HEK293 (cell line): ENCODE measurements around the gene NOL4L.

Experiments
- CTCF ChIA-PET: fragments of 350-600 bp; formaldehyde crosslinking; extraction: SDS; loops from one replicate; lab custom pipeline; 2021; ENCODE audit warnings: antibody characterized with exemption; lab: Yijun Ruan, JAX
- POLR2A ChIA-PET: fragments of 300-600 bp; formaldehyde crosslinking; extraction: SDS; loops from one replicate; lab custom pipeline; 2020; ENCODE audit warnings: antibody characterized with exemption, inconsistent platforms; lab: Yijun Ruan, JAX
- H3K27ac ChIP-seq: fragments of 200-500 bp; sonication (Bioruptor generic); 2 replicates; pipeline ENCODE4 v1.5.1; 2014; ENCODE audit warnings: low read depth, low read length, control low read depth, inconsistent platforms; ENCODE audit errors: extremely low read depth
- H3K36me3 ChIP-seq, 2 experiments: fragments of 200-500 bp in 1 of 2; sonication (Bioruptor generic) in 1 of 2; 1 replicate in 1 of 2; 2 replicates in 1 of 2; pipeline ENCODE4 v1.5.1; 2014 to 2017; ENCODE audit warnings: inconsistent platforms in 2 of 2, low read length in 2 of 2; ENCODE audit not compliant: control insufficient read depth in 2 of 2, insufficient read depth in 1 of 2
- H3K4me1 ChIP-seq: fragments of 200-500 bp; sonication (Bioruptor generic); 2 replicates; pipeline ENCODE4 v1.5.1; 2014; ENCODE audit warnings: mild to moderate bottlenecking, low read length, inconsistent platforms; ENCODE audit not compliant: control insufficient read depth, insufficient read depth
- H3K4me3 ChIP-seq: 2 replicates; pipeline ENCODE4 v1.5.1; 2011; ENCODE audit warnings: low read depth, mild to moderate bottlenecking, control low read depth, low read length, moderate library complexity
- H3K9me3 ChIP-seq: fragments of 200-500 bp; sonication (Bioruptor generic); 2 replicates; pipeline ENCODE4 v1.5.1; 2014; ENCODE audit warnings: low read depth, low read length, inconsistent platforms; ENCODE audit not compliant: control insufficient read depth, insufficient read depth
- HOXD13 ChIP-seq: sonication (generic); formaldehyde crosslinking; IDR thresholded peaks from 2 replicates; pipeline ENCODE4 v1.8.0; 2022; ENCODE audit warnings: missing genetic modification reagents, borderline replicate concordance
- REPIN1 ChIP-seq: fragments of 450-650 bp; formaldehyde crosslinking; IDR thresholded peaks from 2 replicates; pipeline ENCODE4 v1.5.1; 2017; ENCODE audit warnings: missing biosample characterization, missing genetic modification characterization, low read depth
- TRIM28 ChIP-seq: IDR thresholded peaks from 2 replicates; pipeline ENCODE4 v1.6.1; 2011; ENCODE audit warnings: low read length, control low read depth, borderline replicate concordance
- ZNF10 ChIP-seq: fragments of 450-650 bp; formaldehyde crosslinking; IDR thresholded peaks from 2 replicates; pipeline ENCODE4 v1.5.1; 2017; ENCODE audit warnings: missing biosample characterization, missing genetic modification characterization
- ZNF174 ChIP-seq: fragments of 450-650 bp; formaldehyde crosslinking; IDR thresholded peaks from 2 replicates; pipeline ENCODE4 v1.5.0; 2017; ENCODE audit warnings: missing biosample characterization, mild to moderate bottlenecking, missing genetic modification characterization
- ZNF184 ChIP-seq: fragments of 450-650 bp; IDR thresholded peaks from 2 replicates; pipeline ENCODE4 v1.5.1; 2018; ENCODE audit warnings: missing biosample characterization, mild to moderate bottlenecking, missing genetic modification characterization
- ZNF302 ChIP-seq: fragments of 450-650 bp; formaldehyde crosslinking; IDR thresholded peaks from 2 replicates; pipeline ENCODE4 v1.5.1; 2016; ENCODE audit warnings: missing biosample characterization, missing genetic modification characterization, low read depth
- ZNF366 ChIP-seq: fragments of 450-650 bp; formaldehyde crosslinking; conservative IDR thresholded peaks from 2 replicates; pipeline ENCODE4 v1.5.1; 2016; ENCODE audit warnings: missing biosample characterization, missing genetic modification characterization
- ZNF629 ChIP-seq: fragments of 450-650 bp; formaldehyde crosslinking; IDR thresholded peaks from 2 replicates; pipeline ENCODE4 v1.5.1; 2017; ENCODE audit warnings: missing biosample characterization, missing genetic modification characterization
- ZNF658 ChIP-seq: fragments of 450-650 bp; formaldehyde crosslinking; IDR thresholded peaks from 2 replicates; pipeline ENCODE4; 2016; ENCODE audit warnings: missing biosample characterization, missing genetic modification characterization
- ZNF664 ChIP-seq: fragments of 450-650 bp; formaldehyde crosslinking; IDR thresholded peaks from 2 replicates; pipeline ENCODE4 v1.5.1; 2016; ENCODE audit warnings: missing biosample characterization, missing genetic modification characterization
- TF ChIP-seq, protein P1 (sequence below): fragments of 450-650 bp; formaldehyde crosslinking; IDR thresholded peaks from 2 replicates; pipeline ENCODE4 v1.5.1; 2017; ENCODE audit warnings: missing biosample characterization, missing genetic modification characterization
- TF ChIP-seq, protein P2 (sequence below): fragments of 450-650 bp; formaldehyde crosslinking; IDR thresholded peaks from 2 replicates; pipeline ENCODE4 v1.5.1; 2017; ENCODE audit warnings: missing biosample characterization, missing genetic modification characterization
- TF ChIP-seq, protein P3 (sequence below): fragments of 450-650 bp; formaldehyde crosslinking; IDR thresholded peaks from 2 replicates; pipeline ENCODE4 v1.5.1; 2016; ENCODE audit warnings: missing biosample characterization, missing genetic modification characterization, borderline replicate concordance
- TF ChIP-seq, protein P4 (sequence below): fragments of 450-650 bp; formaldehyde crosslinking; IDR thresholded peaks from 2 replicates; pipeline ENCODE4 v1.5.1; 2016; ENCODE audit warnings: missing biosample characterization, missing genetic modification characterization, low read depth

NOL4L gene

GRCh38 chr20:32477594-32478512 is 107.3 kb downstream of the NOL4L start:
- H3K4me1 ChIP-seq = peaks cover 15% of the 10 kb centered on the region
- ChIA-PET CTCF (interaction anchor here (1.0 kb wide), 1 partner anchor 175 kb away, joined by 4 read pairs; no protein-coding TSS in a partner anchor), POLR2A (interaction anchor here (0.6 kb wide), 1 partner anchor 386 kb away, joined by 3 read pairs; no protein-coding TSS in a partner anchor)
- H3K36me3 ChIP-seq = peaks cover 0 to 7% of the 10 kb centered on the region in 2 experiments; a peak in 1 of 3 replicates
- H3K27ac ChIP-seq = no peak overlapping the region
- no peak overlapping the region for H3K4me3 ChIP-seq
- TF ChIP-seq ZNF174 (tag by site-specific recombination) (no peak), ZNF664 (tag by site-specific recombination) (peak; percentile 99), TRIM28 (no peak), ZNF366 (tag by site-specific recombination) (no peak), ZNF629 (no peak), ZNF10 (peak; percentile 89), ZNF302 (tag by site-specific recombination) (no peak), ZNF658 (no peak), ZNF184 (tag by site-specific recombination) (no peak), REPIN1 (tag by site-specific recombination) (no peak), HOXD13 (no peak)
- TF ChIP-seq, protein P1, sequence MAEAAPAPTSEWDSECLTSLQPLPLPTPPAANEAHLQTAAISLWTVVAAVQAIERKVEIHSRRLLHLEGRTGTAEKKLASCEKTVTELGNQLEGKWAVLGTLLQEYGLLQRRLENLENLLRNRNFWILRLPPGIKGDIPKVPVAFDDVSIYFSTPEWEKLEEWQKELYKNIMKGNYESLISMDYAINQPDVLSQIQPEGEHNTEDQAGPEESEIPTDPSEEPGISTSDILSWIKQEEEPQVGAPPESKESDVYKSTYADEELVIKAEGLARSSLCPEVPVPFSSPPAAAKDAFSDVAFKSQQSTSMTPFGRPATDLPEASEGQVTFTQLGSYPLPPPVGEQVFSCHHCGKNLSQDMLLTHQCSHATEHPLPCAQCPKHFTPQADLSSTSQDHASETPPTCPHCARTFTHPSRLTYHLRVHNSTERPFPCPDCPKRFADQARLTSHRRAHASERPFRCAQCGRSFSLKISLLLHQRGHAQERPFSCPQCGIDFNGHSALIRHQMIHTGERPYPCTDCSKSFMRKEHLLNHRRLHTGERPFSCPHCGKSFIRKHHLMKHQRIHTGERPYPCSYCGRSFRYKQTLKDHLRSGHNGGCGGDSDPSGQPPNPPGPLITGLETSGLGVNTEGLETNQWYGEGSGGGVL = peak; percentile 25; the same call in 1 of the 2 replicates
- TF ChIP-seq, protein P2, sequence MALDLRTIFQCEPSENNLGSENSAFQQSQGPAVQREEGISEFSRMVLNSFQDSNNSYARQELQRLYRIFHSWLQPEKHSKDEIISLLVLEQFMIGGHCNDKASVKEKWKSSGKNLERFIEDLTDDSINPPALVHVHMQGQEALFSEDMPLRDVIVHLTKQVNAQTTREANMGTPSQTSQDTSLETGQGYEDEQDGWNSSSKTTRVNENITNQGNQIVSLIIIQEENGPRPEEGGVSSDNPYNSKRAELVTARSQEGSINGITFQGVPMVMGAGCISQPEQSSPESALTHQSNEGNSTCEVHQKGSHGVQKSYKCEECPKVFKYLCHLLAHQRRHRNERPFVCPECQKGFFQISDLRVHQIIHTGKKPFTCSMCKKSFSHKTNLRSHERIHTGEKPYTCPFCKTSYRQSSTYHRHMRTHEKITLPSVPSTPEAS (tag by site-specific recombination) = peak; percentile 80
- TF ChIP-seq, protein P3, sequence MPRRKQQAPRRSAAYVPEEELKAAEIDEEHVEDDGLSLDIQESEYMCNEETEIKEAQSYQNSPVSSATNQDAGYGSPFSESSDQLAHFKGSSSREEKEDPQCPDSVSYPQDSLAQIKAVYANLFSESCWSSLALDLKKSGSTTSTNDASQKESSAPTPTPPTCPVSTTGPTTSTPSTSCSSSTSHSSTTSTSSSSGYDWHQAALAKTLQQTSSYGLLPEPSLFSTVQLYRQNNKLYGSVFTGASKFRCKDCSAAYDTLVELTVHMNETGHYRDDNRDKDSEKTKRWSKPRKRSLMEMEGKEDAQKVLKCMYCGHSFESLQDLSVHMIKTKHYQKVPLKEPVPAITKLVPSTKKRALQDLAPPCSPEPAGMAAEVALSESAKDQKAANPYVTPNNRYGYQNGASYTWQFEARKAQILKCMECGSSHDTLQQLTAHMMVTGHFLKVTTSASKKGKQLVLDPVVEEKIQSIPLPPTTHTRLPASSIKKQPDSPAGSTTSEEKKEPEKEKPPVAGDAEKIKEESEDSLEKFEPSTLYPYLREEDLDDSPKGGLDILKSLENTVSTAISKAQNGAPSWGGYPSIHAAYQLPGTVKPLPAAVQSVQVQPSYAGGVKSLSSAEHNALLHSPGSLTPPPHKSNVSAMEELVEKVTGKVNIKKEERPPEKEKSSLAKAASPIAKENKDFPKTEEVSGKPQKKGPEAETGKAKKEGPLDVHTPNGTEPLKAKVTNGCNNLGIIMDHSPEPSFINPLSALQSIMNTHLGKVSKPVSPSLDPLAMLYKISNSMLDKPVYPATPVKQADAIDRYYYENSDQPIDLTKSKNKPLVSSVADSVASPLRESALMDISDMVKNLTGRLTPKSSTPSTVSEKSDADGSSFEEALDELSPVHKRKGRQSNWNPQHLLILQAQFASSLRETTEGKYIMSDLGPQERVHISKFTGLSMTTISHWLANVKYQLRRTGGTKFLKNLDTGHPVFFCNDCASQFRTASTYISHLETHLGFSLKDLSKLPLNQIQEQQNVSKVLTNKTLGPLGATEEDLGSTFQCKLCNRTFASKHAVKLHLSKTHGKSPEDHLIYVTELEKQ (tag by site-specific recombination) = no peak
- TF ChIP-seq, protein P4, sequence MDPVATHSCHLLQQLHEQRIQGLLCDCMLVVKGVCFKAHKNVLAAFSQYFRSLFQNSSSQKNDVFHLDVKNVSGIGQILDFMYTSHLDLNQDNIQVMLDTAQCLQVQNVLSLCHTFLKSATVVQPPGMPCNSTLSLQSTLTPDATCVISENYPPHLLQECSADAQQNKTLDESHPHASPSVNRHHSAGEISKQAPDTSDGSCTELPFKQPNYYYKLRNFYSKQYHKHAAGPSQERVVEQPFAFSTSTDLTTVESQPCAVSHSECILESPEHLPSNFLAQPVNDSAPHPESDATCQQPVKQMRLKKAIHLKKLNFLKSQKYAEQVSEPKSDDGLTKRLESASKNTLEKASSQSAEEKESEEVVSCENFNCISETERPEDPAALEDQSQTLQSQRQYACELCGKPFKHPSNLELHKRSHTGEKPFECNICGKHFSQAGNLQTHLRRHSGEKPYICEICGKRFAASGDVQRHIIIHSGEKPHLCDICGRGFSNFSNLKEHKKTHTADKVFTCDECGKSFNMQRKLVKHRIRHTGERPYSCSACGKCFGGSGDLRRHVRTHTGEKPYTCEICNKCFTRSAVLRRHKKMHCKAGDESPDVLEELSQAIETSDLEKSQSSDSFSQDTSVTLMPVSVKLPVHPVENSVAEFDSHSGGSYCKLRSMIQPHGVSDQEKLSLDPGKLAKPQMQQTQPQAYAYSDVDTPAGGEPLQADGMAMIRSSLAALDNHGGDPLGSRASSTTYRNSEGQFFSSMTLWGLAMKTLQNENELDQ = no peak
- no peaks in the 10 kb centered on the region for H3K9me3 ChIP-seq
